ENCODE measurements around the gene AHRR.
A peak's percentile ranks its signal among the peaks of the same experiment; 100 is the strongest.

AHRR gene

DNA sequence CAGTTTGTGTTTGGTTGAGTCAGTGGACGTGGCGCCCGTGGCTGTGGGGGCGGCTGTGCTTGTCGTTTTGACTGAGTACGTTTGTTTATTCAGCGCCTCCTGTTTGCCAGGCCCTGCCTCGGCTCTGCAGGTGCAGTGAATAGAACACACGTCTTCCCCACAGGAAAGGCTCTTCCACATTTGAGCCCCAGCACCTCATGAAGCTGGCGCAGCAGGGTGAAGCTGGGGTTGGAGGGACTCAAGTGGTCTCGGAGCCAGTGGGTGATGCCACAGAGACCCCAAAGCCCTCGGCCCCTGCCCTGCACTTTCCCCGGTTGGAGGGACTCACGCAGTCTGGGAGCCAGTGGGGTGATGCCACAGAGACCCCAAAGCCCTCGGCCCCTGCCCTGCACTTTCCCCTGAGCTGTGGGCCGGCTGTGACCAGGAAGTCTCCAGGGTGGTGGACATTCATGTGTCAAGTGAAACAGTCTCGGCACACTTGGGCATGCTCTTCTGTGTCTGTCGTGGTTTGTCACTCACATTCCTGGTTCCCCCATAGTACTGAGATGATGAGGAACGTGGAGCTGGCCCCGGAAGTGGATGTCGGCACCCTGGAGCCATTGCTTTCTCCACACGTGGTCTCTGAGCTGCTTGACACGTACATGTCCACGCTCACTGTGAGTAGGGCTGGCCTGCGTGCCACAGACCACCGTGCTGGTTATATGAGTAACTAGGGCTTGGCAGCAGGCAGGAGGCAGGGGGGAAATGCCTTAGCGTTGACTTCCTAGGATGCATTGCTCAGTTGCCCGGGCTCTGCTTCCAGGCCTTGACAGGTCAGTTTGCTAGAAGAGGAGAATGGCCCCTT lies 135.1 kb downstream of the AHRR start:
- CTCF ChIA-PET, result interaction anchor here (0.6 kb wide), 1 partner anchor 9 kb away, joined by 4 read pairs; no protein-coding TSS in a partner anchor
- TF ChIP-seq, protein P1, sequence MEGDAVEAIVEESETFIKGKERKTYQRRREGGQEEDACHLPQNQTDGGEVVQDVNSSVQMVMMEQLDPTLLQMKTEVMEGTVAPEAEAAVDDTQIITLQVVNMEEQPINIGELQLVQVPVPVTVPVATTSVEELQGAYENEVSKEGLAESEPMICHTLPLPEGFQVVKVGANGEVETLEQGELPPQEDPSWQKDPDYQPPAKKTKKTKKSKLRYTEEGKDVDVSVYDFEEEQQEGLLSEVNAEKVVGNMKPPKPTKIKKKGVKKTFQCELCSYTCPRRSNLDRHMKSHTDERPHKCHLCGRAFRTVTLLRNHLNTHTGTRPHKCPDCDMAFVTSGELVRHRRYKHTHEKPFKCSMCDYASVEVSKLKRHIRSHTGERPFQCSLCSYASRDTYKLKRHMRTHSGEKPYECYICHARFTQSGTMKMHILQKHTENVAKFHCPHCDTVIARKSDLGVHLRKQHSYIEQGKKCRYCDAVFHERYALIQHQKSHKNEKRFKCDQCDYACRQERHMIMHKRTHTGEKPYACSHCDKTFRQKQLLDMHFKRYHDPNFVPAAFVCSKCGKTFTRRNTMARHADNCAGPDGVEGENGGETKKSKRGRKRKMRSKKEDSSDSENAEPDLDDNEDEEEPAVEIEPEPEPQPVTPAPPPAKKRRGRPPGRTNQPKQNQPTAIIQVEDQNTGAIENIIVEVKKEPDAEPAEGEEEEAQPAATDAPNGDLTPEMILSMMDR (conservative IDR thresholded peaks at IDR 0.05; ENCODE audit: low read depth), result no peak
- no peak overlapping the region for H3K27ac ChIP-seq
- POLR2A ChIA-PET (ENCODE audit: low non-redundant PET), result no interaction called here
- no peak for DNase-seq (ENCODE audit: low spot score)

DNA sequence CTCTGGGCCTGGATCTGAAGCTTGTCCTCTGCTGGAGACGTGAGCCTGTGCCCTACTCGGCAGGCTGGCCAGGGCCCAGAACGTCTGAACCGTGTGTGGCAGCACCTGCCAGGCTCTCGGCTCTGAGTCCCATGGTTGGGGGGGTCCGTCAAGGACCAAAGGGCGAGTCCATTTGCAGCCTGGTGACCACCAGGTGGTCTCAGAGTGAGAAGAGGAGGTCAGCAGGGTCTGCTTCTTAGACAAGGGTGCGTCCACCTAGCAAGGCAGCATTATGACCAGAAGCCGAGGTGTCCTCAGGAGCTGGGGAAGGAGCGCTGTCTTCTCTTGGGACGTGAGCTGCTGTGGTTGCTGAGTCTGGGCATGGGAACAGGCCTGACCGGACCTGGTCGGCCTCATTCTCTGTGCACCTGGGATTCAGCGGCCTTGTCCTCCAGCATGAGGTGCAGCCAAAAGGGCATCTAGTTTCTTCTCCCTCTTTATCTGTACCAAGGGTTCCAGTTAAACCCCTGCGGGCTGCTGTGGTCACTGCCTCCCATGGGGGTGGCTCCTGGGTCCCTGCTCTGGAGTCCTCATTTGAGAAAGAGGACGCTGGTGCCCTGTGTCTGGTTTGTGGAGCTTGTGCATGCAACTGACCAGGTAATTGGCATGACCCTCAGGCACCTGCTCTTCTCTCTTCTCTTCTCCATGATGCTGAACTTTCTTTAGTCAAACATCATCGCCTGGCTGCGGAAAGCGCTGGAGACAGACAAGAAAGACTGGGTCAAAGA lies 135.9 kb downstream of the AHRR start:
- TF ChIP-seq, protein P1 (conservative IDR thresholded peaks at IDR 0.05; ENCODE audit: low read depth), result no peak
- ChIA-PET CTCF (interaction anchor here (0.6 kb wide), 1 partner anchor 8 kb away, joined by 4 read pairs; no protein-coding TSS in a partner anchor), POLR2A (ENCODE audit: low non-redundant PET) (no interaction called here)
- no peak for DNase-seq (ENCODE audit: low spot score)
- H3K27ac ChIP-seq, result no peak overlapping the region

DNA sequence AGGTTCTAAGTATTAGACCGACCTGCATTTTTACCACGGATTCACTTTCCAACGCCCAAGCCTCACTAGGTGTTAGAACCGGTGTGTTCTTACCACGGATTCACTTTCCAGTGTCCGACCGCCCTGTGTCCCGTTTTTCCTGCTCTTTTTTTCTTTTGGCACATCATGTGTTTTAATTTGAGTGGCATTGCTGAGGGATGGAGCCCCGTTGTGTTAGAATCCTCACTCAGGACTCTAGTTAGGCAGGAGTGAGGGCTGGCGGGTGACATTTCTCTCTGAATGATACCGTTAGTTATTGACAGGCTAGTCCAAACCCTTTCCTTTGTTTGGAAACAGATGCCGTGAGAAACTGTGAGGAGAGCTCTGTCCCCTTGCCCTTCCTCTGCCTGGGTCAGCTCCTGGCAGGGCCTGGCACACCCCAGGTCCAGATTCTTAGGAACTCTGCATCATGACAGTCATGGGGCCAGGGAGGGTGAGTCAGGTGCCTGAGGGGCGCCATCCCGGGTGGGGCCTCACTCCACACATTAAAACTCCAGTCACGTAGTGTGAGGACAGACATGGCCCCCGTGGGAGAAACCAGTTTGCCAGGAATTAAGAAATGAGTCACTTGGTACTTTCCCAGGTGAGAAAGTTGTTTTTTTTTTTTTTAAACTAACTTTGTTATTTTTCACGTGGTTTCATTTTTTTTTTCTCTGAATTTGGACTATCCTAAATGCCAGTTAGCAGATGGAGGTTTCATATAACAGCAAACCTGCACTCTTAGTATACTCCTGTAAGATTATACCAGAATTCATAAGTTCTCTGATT lies 137.2 kb downstream of the AHRR start:
- peak overlapping the region; percentile 78 for H3K27ac ChIP-seq
- CTCF ChIA-PET, result no interaction called here
- TF ChIP-seq, protein P1 (conservative IDR thresholded peaks at IDR 0.05; ENCODE audit: low read depth), result no peak
- POLR2A ChIA-PET (ENCODE audit: low non-redundant PET), result no interaction called here
- DNase-seq (ENCODE audit: low spot score), result peak; percentile 94

DNA sequence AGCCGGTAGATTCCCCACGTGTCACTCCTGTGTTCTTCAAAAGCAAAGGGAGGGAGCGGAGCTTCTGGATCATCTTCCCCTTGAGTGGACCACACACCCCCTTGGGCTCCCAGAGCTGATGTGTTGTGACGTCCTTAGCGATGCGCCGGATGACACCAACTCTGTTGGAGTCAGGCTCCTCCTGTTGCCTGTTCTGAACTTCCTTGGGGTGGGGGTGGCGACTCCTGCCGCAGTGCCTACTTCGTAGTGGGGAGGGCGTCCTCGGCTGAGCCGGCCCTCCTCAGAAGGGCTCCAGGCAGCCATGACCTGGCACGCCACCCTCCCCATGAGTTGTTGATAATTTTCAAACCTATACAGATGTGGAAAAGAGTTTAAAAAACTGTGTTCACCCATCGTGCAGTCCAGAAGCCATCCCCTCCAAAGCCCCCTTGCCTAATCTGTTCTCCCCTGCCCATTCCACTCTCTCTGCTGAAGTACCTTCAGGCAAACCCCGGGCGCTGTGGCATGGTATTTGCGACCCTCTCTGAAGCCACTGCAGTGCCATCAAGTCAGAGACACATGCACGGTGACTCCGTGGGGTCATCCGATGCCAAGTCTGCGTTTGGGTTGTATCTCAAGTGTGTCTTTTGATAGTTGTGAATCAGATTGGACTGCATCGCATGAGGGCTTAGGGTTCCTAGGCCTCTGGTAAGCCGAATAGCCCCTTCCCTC lies 138.2 kb downstream of the AHRR start:
- ChIA-PET CTCF (no interaction called here), POLR2A (ENCODE audit: low non-redundant PET) (no interaction called here)
- peak overlapping the region; percentile 78; the same call in 1 of the 2 replicates for H3K27ac ChIP-seq
- DNase-seq (ENCODE audit: low spot score), result no peak
- TF ChIP-seq, protein P1 (conservative IDR thresholded peaks at IDR 0.05; ENCODE audit: low read depth), result no peak

DNA sequence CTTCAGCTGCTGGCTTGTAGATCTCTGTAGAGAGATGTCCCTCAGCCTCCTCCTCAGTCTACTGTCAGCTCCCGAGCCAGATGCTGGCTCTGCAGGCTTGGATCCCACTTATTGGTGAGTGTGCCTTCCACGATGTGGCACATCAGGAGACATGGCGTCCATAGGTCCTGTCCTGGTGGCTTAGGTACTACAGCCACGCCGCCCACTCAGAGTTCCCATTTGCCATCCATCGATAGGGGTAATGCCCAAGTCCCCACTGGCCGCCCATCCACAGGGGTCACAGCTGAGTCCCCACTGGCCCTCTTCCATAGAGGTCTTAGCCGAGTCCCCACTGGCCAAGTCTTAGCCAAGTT lies 138.7 kb downstream of the AHRR start:
- POLR2A ChIA-PET (ENCODE audit: low non-redundant PET), result no interaction called here
- CTCF ChIA-PET, result no interaction called here
- no peak for DNase-seq (ENCODE audit: low spot score)
- no peak overlapping the region for H3K27ac ChIP-seq
- TF ChIP-seq, protein P1 (conservative IDR thresholded peaks at IDR 0.05; ENCODE audit: low read depth), result no peak
